SK-N-SH (cell line): Measurements from ENCODE around the gene WBP1L. TPM values are rescaled to one million over a fixed set of nuclear protein-coding genes. Genes with fewer than 3 reads are reported as not detected.

Source experiments
- CTCF ChIA-PET: fragments of 300-600, 350-600 bp; formaldehyde crosslinking; extraction: SDS; loops from one replicate; lab custom pipeline; 2021; lab: Yijun Ruan, JAX
- POLR2A ChIA-PET: fragments of 350-600 bp; sonication (Branson Sonifier 250); formaldehyde crosslinking; extraction: SDS; loops from one replicate; lab custom pipeline; 2020; ENCODE audit warnings: antibody characterized with exemption, inconsistent platforms; lab: Yijun Ruan, JAX
- DNase-seq: peaks from one replicate; pipeline ENCODE4 v3.0.0; 2012
- H2AFZ ChIP-seq: fragments of 200-600 bp; sonication (generic); 2 replicates; pipeline ENCODE4 v1.8.1; 2016; ENCODE audit warnings: antibody characterized with exemption, mild to moderate bottlenecking, low read depth
- H3F3A ChIP-seq: fragments of 200-600 bp; sonication (generic); replicated peaks from 2 replicates; pipeline ENCODE3; 2016; ENCODE audit warnings: antibody characterized with exemption, mild to moderate bottlenecking; ENCODE audit not compliant: insufficient read depth
- H3K27ac ChIP-seq, 2 experiments: fragments of 200-500 bp in 1 of 2; fragments of 200-600 bp in 1 of 2; sonication (Bioruptor generic) in 1 of 2; sonication (generic), shearing (Covaris generic) in 1 of 2; 2 replicates each; pipeline versions ENCODE4 v1.5.1 to v1.6.1; 2014 to 2016; ENCODE audit warnings: low read depth in 2 of 2, inconsistent platforms in 1 of 2, low read length in 1 of 2, mild to moderate bottlenecking in 1 of 2, mixed read lengths in 1 of 2
- H3K27me3 ChIP-seq: fragments of 200-600 bp; sonication (generic), shearing (Covaris generic); 2 replicates; pipeline ENCODE4 v1.6.1; 2016; ENCODE audit warnings: mixed run types; ENCODE audit not compliant: insufficient read depth
- H3K36me3 ChIP-seq, 2 experiments: fragments of 200-500 bp in 1 of 2; fragments of 200-600 bp in 1 of 2; sonication (Bioruptor generic) in 1 of 2; sonication (generic) in 1 of 2; replicated peaks in 1 of 2; 2 replicates each; pipeline versions ENCODE3 to v1.5.1; 2014 to 2016; ENCODE audit warnings: low read length in 1 of 2, mild to moderate bottlenecking in 1 of 2; ENCODE audit not compliant: insufficient read depth in 2 of 2, control insufficient read depth in 1 of 2
- H3K4me1 ChIP-seq, 2 experiments: fragments of 200-500 bp in 1 of 2; fragments of 200-600 bp in 1 of 2; sonication (Bioruptor generic) in 1 of 2; sonication (generic), shearing (Covaris generic) in 1 of 2; 2 replicates each; pipeline versions ENCODE4 v1.5.1 to v1.6.1; 2014 to 2016; ENCODE audit warnings: low read depth in 1 of 2, low read length in 1 of 2, mixed run types in 1 of 2; ENCODE audit not compliant: insufficient read depth in 2 of 2, control insufficient read depth in 1 of 2
- H3K4me2 ChIP-seq: fragments of 200-600 bp; sonication (generic), shearing (Covaris generic); 2 replicates; pipeline ENCODE4 v1.6.1; 2017; ENCODE audit warnings: mixed run types
- H3K4me3 ChIP-seq, 2 experiments: fragments of 200-500 bp in 1 of 2; fragments of 200-600 bp in 1 of 2; sonication (Bioruptor generic) in 1 of 2; sonication (generic), shearing (Covaris generic) in 1 of 2; 2 replicates each; pipeline versions ENCODE4 v1.5.1 to v1.8.1; 2014 to 2016; ENCODE audit warnings: low read depth in 2 of 2, inconsistent platforms in 1 of 2, low read length in 1 of 2, mild to moderate bottlenecking in 1 of 2, mixed read lengths in 1 of 2, moderate library complexity in 1 of 2
- H3K79me2 ChIP-seq: fragments of 200-600 bp; sonication (generic); 2 replicates; pipeline ENCODE4 v1.8.1; 2017; ENCODE audit warnings: mild to moderate bottlenecking; ENCODE audit not compliant: insufficient read depth
- H3K9ac ChIP-seq: fragments of 200-600 bp; sonication (generic); 2 replicates; pipeline ENCODE4 v1.6.1; 2017; ENCODE audit warnings: mixed run types
- H3K9me2 ChIP-seq: fragments of 200-600 bp; sonication (generic); 2 replicates; pipeline ENCODE4 v1.6.1; 2017; ENCODE audit warnings: mixed run types
- H3K9me3 ChIP-seq: fragments of 200-600 bp; sonication (generic); 2 replicates; pipeline ENCODE4 v1.6.1; 2017; ENCODE audit warnings: mixed run types, mild to moderate bottlenecking, moderate library complexity
- H4K20me1 ChIP-seq: fragments of 200-600 bp; sonication (generic); 2 replicates; pipeline ENCODE4 v1.6.1; 2017; ENCODE audit warnings: mild to moderate bottlenecking, mixed run types; ENCODE audit not compliant: insufficient read depth
- CTCF ChIP-seq: fragments of 200-600 bp; sonication (generic); IDR thresholded peaks from 2 replicates; pipeline ENCODE4 v1.6.1; 2017; ENCODE audit warnings: antibody characterized with exemption, mild to moderate bottlenecking, moderate library complexity
- ELF1 ChIP-seq: IDR thresholded peaks from 2 replicates; pipeline ENCODE4 v1.4.0; 2012
- GABPA ChIP-seq: IDR thresholded peaks from 2 replicates; pipeline ENCODE4 v1.4.0; 2012; ENCODE audit warnings: low read depth, mild to moderate bottlenecking
- GATA2 ChIP-seq: sonication (generic); formaldehyde crosslinking; IDR thresholded peaks from 2 replicates; pipeline ENCODE4 v1.5.0; 2020; ENCODE audit warnings: mild to moderate bottlenecking, missing genetic modification reagents
- IRF3 ChIP-seq: fragments of 150-350 bp; IDR thresholded peaks from 2 replicates; pipeline ENCODE4 v1.6.1; 2016; ENCODE audit warnings: mild to moderate bottlenecking, low read depth, low read length
- MAX ChIP-seq: IDR thresholded peaks from 2 replicates; pipeline ENCODE4 v1.4.0; 2012; ENCODE audit warnings: low read depth
- MEF2A ChIP-seq: IDR thresholded peaks from 2 replicates; pipeline ENCODE4 v1.4.0; 2012; ENCODE audit warnings: low read depth, borderline replicate concordance
- NRF1 ChIP-seq: IDR thresholded peaks from 2 replicates; pipeline ENCODE4 v1.6.1; 2012; ENCODE audit warnings: low read depth, mild to moderate bottlenecking, low read length
- PBX3 ChIP-seq: IDR thresholded peaks from 2 replicates; pipeline ENCODE4; 2012
- RCOR1 ChIP-seq: fragments of 150-350 bp; IDR thresholded peaks from 2 replicates; pipeline ENCODE4 v1.6.1; 2017; ENCODE audit warnings: antibody characterized with exemption, low read length
- REST ChIP-seq: IDR thresholded peaks from 2 replicates; pipeline ENCODE4 v1.6.1; 2012; ENCODE audit warnings: mild to moderate bottlenecking, low read depth, low read length, moderate library complexity
- RXRA ChIP-seq: IDR thresholded peaks from 2 replicates; pipeline ENCODE4 v1.4.0; 2012; ENCODE audit warnings: low read depth, mild to moderate bottlenecking, borderline replicate concordance
- TEAD4 ChIP-seq: IDR thresholded peaks from 2 replicates; pipeline ENCODE4 v1.4.0; 2012; ENCODE audit warnings: mild to moderate bottlenecking, borderline replicate concordance; ENCODE audit not compliant: insufficient read depth
- USF1 ChIP-seq: IDR thresholded peaks from 2 replicates; pipeline ENCODE4 v1.4.0; 2012; ENCODE audit warnings: low read depth, borderline replicate concordance
- YY1 ChIP-seq: IDR thresholded peaks from 2 replicates; pipeline ENCODE4 v1.4.0; 2012; ENCODE audit warnings: low read depth, mild to moderate bottlenecking
- WGBS: methylation state at CpG from one replicate; pipeline ENCODE4 v1.1.6; 2017; ENCODE audit warnings: low lambda C conversion rate; 5-methylcytosine and 5-hydroxymethylcytosine counted together
- polyA plus RNA-seq, 3 experiments: library from polyadenylated mRNA; depleted of rRNA; stranded (reverse); fragments of >200 nt; gene quantifications; 2 replicates each; pipeline ENCODE4 v1.2.3, GENCODE V29; 2012

Gene WBP1L
- polyA plus RNA-seq, 1 of the 3 experiments (the other 2 are of a cell fraction), result 22.8 TPM

- TF ChIP-seq IRF3 (no peak), GABPA (no peak), RCOR1 (no peak), ELF1 (no peak), USF1 (no peak), REST (no peak), PBX3 (peak; percentile 33; the same call in 1 of the 2 replicates), RXRA (peak; percentile 65; the same call in 1 of the 2 replicates), TEAD4 (no peak), YY1 (0 out of 2 replicates have a peak, but pooled peaks have one; percentile 24)
These were observed 33.1 kb upstream of the WBP1L start (continued) for GRCh38 chr10:102710609-102711008.

GRCh38 chr10:102712089-102712488, 31.7 kb upstream of the WBP1L start:
- H3K36me3 ChIP-seq, result no peaks in the 10 kb centered on the region
- no peak overlapping the region for H3K9ac ChIP-seq
- ChIA-PET CTCF (interaction anchor here (0.8 to 11.2 kb wide), 5 partner anchors 8 to 68 kb away, joined by 3 to 123 read pairs (median 3); partner anchors contain the start of gene TRIM8), POLR2A (no interaction called here)
- H3K9me2 ChIP-seq, result no peaks in the 10 kb centered on the region
- no peak for TF ChIP-seq CTCF
- TF ChIP-seq GATA2 (CRISPR knock-in tag), result no peak
- no peak for TF ChIP-seq MEF2A
- TF ChIP-seq NRF1, result no peak
- TF ChIP-seq USF1, result no peak
- TF ChIP-seq MAX, result no peak
- H4K20me1 ChIP-seq, result peaks cover 5% of the 10 kb centered on the region
- no peak for DNase-seq
- H3K4me2 ChIP-seq, result peak overlapping the region; percentile 91
- peaks cover 26% of the 10 kb centered on the region for H3F3A ChIP-seq
- H3K27ac ChIP-seq, result no peak overlapping the region
- peaks cover 10 to 20% of the 10 kb centered on the region in 2 experiments; a peak in 3 of 4 replicates for H3K4me1 ChIP-seq
- peak overlapping the region in 1 of 2 experiments; percentile 91; a peak in 1 of 4 replicates for H3K4me3 ChIP-seq
- no peak overlapping the region for H2AFZ ChIP-seq
- no peaks in the 10 kb centered on the region for H3K9me3 ChIP-seq
- H3K79me2 ChIP-seq, result peaks cover 71% of the 10 kb centered on the region
- no peaks in the 10 kb centered on the region for H3K27me3 ChIP-seq
- 96% methylated on average over 4 of the region's 4 CpGs for WGBS
